WERI-Rb-1 (cell line): ENCODE results near the gene SSBP3.

Experiments used
- DNase-seq: peaks from one replicate; pipeline ENCODE4 v3.0.0-alpha.2; 2020
- H3K27ac ChIP-seq: fragments of 250-450 bp; sonication (Bioruptor Pico); 2 replicates; pipeline ENCODE4 v1.5.1; 2020; ENCODE audit warnings: mild to moderate bottlenecking, moderate library complexity
- H3K27me3 ChIP-seq: fragments of 250-450 bp; sonication (Bioruptor Pico); 2 replicates; pipeline ENCODE4 v1.5.1; 2021; ENCODE audit warnings: mild to moderate bottlenecking, low read depth, moderate library complexity; ENCODE audit not compliant: insufficient read depth, severe bottlenecking
- H3K36me3 ChIP-seq: fragments of 250-450 bp; sonication (Bioruptor Pico); 2 replicates; pipeline ENCODE4 v1.5.1; 2020; ENCODE audit warnings: mild to moderate bottlenecking, moderate library complexity
- H3K4me3 ChIP-seq: 2 replicates; pipeline ENCODE4 v1.5.1; 2011; ENCODE audit warnings: low read depth, mild to moderate bottlenecking, control low read depth, low read length
- H3K9me3 ChIP-seq: fragments of 250-450 bp; sonication (Bioruptor Pico); 2 replicates; pipeline ENCODE4 v1.5.1; 2021; ENCODE audit warnings: mild to moderate bottlenecking, moderate library complexity; ENCODE audit not compliant: severe bottlenecking
- TF ChIP-seq, protein P1 (sequence below): IDR thresholded peaks from 2 replicates; pipeline ENCODE4 v1.5.1; 2011; ENCODE audit warnings: low read depth, mild to moderate bottlenecking, control low read depth, inconsistent platforms, low read length

Gene SSBP3

DNA sequence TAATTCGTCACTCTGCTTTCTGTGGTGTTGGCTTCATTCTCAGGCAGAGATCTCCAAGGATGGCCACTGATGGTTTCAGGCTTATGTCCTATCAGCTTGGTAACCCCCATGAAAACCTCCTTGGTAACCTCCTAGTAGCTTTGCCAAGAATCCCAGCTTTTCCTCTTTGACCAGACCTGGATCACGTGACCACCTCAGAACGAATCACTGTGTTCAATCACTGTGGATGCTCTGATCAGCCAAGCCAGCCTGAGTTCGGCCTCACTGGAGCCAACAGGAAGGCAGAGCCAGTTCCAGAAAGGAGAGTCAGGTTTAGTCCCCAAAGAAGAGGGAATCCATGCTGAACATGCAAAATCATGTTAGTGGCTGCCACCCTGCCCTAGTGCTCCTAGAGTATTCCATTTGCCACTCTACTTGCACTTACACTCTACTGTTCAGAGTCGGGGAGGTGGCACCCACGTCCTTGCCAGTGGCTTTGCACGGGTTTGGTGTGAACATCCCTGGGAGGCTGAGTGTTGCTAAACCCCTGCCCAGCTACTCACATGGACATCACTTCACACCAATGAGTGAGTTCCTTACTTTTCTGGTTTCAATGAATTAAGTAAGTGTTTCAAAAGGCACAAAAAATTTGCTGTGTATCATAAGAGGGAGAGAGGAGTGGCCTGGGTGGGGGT, 33.5 kb upstream of the SSBP3 start:
- Histone ChIP-seq H3K27ac (no peak overlapping the region), H3K36me3 (no peaks in the 10 kb centered on the region), H3K27me3 (no peaks in the 10 kb centered on the region), H3K9me3 (no peaks in the 10 kb centered on the region), H3K4me3 (no peak overlapping the region)
- TF ChIP-seq, protein P1, sequence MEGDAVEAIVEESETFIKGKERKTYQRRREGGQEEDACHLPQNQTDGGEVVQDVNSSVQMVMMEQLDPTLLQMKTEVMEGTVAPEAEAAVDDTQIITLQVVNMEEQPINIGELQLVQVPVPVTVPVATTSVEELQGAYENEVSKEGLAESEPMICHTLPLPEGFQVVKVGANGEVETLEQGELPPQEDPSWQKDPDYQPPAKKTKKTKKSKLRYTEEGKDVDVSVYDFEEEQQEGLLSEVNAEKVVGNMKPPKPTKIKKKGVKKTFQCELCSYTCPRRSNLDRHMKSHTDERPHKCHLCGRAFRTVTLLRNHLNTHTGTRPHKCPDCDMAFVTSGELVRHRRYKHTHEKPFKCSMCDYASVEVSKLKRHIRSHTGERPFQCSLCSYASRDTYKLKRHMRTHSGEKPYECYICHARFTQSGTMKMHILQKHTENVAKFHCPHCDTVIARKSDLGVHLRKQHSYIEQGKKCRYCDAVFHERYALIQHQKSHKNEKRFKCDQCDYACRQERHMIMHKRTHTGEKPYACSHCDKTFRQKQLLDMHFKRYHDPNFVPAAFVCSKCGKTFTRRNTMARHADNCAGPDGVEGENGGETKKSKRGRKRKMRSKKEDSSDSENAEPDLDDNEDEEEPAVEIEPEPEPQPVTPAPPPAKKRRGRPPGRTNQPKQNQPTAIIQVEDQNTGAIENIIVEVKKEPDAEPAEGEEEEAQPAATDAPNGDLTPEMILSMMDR: no peak
- DNase-seq: no peak

DNA sequence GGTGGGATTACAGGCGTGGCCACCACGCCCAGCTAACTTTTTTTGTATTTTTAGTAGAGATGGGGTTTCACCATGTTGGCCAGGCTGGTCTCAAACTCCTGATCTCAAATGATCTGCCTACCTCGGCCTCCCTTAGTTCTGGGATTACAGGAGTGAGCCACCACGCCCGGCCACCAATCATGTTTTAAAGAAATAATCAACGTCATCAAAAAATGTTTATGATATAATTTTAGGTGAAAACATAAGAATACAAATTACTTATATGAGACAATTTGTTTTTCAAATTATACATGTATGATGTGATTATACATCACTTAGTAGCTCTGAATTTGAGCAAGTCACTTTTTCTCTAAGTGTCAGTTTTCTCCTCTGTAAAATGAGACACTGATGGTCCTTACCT, 31.6 kb upstream of the SSBP3 start:
- H3K36me3 ChIP-seq: no peaks in the 10 kb centered on the region
- H3K4me3 ChIP-seq: no peak overlapping the region
- H3K9me3 ChIP-seq: no peaks in the 10 kb centered on the region
- H3K27me3 ChIP-seq: no peaks in the 10 kb centered on the region
- TF ChIP-seq, protein P1: no peak
- H3K27ac ChIP-seq: no peak overlapping the region
- DNase-seq: no peak

DNA sequence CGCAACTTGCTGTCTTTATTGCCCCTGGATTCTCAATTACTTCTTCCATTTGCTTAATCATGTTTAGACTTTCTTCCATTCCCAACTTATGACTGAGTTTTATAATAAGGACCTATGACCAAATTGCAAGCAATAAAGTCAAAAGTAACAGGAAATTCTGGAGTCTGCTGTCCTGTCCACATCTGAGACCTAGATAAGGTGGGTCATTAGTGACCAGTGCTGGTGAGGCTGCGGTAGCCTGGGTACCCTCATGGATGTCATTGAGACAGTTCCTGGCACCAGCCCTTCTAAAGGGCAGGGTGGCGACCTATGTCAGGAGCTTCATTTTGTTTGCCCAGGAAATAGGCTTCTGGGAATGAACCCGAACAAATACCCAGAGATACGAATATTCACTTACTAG, 30.6 kb upstream of the SSBP3 start:
- TF ChIP-seq, protein P1: no peak
- H3K36me3 ChIP-seq: no peaks in the 10 kb centered on the region
- no peaks in the 10 kb centered on the region for H3K9me3 ChIP-seq
- DNase-seq: no peak
- H3K4me3 ChIP-seq: no peak overlapping the region
- H3K27me3 ChIP-seq: no peaks in the 10 kb centered on the region
- no peak overlapping the region for H3K27ac ChIP-seq

DNA sequence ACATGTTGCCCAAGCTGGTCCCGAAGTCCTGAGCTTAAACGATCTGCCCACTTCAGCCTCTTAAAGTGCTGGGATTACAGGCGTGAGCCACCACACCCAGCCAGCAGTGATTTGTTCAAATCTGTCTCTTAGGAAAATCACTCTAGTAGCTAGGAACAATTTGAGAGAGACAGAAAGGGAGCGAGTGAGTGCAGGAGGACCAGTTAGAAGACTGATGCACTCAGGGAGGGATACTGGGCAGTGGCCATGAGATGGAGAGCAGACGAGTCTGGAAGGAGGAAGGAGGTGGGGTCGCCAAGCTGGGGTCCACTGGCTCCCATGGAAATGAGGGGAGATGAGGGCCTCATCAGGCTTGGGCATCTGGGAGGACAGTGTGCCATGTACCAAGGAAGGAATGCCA, 23.6 kb upstream of the SSBP3 start:
- Histone ChIP-seq H3K4me3 (no peak overlapping the region), H3K27ac (no peak overlapping the region), H3K36me3 (no peaks in the 10 kb centered on the region), H3K27me3 (no peaks in the 10 kb centered on the region), H3K9me3 (no peaks in the 10 kb centered on the region)
- TF ChIP-seq, protein P1: no peak
- no peak for DNase-seq

DNA sequence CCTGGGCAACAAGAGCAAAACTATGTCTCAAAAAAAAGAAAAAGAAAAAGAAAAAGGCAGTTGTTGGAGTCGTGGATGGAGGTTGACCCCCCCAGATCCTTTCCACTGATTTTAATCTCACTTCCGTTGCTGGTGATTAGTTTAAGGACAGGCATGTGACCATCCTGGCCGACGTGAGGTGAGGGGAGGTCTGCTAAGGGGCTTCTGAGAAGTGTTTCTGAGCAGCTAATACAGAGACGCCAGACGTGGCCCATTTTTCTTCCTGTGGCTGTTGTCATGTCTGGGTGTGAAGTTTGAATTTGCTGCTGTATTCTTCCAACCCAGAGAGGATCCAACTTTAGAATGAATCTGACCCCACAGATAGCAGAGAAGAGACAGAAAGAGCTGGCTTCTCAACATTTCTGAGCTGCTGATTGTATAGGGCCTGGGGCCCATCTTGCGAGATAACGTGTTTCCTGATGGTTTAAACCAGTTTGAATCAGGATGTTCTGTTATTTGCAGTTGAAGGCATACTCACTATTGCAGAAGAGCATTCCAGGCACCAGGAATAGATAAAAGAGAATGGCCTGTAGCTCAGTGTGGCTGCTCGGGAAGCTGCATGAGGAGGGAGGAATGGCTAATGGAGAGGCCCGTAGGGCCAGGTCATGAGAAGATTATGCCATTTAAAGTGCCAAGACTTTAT, 22.8 kb upstream of the SSBP3 start:
- TF ChIP-seq, protein P1: no peak
- H3K27ac ChIP-seq: no peak overlapping the region
- DNase-seq: no peak
- H3K36me3 ChIP-seq: no peaks in the 10 kb centered on the region
- no peaks in the 10 kb centered on the region for H3K9me3 ChIP-seq
- no peaks in the 10 kb centered on the region for H3K27me3 ChIP-seq
- no peak overlapping the region for H3K4me3 ChIP-seq
